ENCODE measurements around the gene RAP1A.
"Not testable (repeated sequence)": the region's sequence is repeated elsewhere in the genome, so short reads cannot be mapped to it uniquely, and the experiment has no call there.

Gene RAP1A

GRCh38 chr1:111656086-111657017 lies 36.8 kb downstream of the RAP1A start:
- DNase-seq: peak in 1 of 10 donors; percentile 40
- intact Hi-C loops (cut with DNase I): loop anchor here (1.0 kb wide), 2 partner anchors 148 to 175 kb away; no protein-coding TSS in a partner anchor

GRCh38 chr1:111658622-111659021 lies 39.0 kb downstream of the RAP1A start:
- DNase-seq: no peak
- intact Hi-C loops (cut with DNase I): no loop called here

DNA sequence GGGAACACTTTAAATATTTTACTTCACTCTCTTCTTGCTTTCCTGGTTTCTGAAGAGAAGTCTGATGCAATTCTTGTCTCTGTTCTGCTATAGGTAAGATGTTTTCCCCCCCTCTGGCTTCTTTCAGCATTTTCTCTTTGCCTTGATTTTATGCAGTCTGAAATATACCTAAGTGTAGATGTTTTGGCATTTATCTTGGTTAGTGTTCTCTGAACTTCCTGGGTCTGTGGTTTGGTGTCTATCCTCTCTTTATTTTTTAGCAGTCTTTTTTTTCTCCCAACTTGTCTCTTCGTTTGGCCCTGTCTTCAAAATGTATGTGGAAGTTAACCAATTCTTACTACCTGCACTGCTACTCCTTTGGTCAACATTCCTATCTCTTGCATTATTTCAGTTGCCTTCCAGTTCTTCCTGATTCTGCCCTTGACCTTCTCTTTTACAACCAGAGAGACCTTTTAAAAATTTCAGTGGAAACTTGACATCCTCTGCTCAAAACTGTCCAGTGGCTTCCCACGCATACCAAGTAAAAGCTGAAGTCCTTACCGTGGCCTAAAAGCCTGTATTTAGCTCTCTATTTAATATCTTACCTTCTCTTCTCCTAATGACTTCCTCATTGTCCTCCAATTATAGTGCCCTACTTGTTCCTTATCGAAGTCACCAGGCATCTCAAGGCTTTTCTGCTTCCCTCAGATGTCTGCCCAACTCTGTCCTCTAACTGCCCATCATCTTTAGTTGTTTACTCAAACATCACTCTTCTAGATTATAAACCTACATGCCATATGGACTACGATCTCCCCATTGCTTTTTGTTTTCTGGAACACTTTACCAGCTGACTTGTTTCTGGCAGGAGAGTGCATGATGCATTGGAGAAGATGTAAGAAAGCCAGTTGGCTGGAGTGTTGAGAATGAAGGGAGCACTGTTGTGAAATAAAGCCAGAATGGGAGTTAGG lies 40.9 kb downstream of the RAP1A start:
- DNase-seq: no peak
- intact Hi-C loops (cut with DNase I): no loop called here

DNA sequence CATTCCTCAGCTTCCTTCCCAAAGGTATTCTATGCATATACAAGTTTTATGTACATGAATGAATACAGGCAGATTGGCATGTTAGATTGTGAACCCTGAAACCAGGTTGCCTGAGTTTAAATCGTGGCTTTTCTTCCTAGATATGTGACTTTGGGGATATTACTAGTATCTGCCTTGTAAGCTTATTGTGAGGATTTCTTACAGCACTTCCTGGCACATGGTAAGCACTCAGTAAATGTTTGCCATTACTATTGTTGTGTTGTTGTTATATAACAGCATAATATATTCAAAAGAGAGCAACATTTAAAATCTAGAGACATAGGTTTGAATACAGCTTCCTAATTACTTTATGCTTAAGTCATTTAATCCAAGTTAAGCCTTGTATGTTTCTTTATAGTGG lies 45.1 kb downstream of the RAP1A start:
- intact Hi-C loops (cut with DNase I): no loop called here
- DNase-seq: no peak

DNA sequence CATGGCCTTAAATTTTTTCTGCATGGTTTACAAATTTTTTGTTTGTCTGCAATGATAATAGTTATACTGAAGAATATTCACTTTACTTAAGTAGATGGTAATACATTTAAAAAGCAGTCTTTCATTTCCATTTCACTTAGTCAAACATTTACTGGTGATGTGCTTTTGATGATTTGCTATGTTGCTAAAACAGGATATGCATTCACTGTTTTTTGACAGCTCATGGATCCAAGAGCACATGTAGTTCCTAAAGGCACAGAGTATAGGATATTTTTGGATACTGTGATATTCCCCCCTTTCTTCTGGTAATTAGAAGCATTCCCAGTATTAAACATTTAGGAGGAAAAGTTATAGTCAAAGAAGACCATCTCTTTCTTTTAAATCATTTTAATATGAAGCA lies 45.9 kb downstream of the RAP1A start:
- intact Hi-C loops (cut with DNase I): no loop called here
- no peak for DNase-seq

- no peak for DNase-seq
- intact Hi-C loops (cut with DNase I): no loop called here
Observed at GRCh38 chr1:111666828-111667227, 47.2 kb downstream of the RAP1A start.

GRCh38 chr1:111669268-111669667 lies 49.7 kb downstream of the RAP1A start:
- intact Hi-C loops (cut with DNase I): no loop called here
- DNase-seq: no peak

DNA sequence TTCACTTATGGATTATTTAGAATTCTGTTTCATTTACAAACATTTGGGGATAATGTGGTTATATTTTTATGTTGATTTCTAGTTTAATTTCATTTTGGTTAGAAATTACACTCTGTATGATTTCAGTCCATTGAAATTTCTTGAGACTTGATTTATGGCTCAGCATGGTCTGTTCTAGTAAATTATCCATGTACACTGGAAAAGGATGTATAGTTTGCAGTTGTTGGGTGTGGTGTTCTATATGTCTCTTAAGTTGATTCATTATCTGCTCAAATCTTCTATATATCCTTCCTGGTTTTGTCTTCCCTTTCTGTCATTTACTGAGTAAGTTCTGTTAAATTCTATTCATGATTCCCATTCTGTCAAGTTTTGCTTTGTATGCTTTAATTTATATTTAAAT lies 52.3 kb downstream of the RAP1A start:
- no peak for DNase-seq
- intact Hi-C loops (cut with DNase I): no loop called here

GRCh38 chr1:111672331-111672730 lies 52.7 kb downstream of the RAP1A start:
- DNase-seq: no peak
- intact Hi-C loops (cut with DNase I): no loop called here

GRCh38 chr1:111677604-111678003 lies 58.0 kb downstream of the RAP1A start:
- DNase-seq: no peak
- intact Hi-C loops (cut with DNase I): no loop called here

GRCh38 chr1:111679541-111679940 lies 60.0 kb downstream of the RAP1A start:
- intact Hi-C loops (cut with DNase I): no loop called here
- no peak for DNase-seq

GRCh38 chr1:111680212-111680800 lies 60.7 kb downstream of the RAP1A start:
- intact Hi-C loops (cut with DNase I); DNase-seq: not testable (repeated sequence)

DNA sequence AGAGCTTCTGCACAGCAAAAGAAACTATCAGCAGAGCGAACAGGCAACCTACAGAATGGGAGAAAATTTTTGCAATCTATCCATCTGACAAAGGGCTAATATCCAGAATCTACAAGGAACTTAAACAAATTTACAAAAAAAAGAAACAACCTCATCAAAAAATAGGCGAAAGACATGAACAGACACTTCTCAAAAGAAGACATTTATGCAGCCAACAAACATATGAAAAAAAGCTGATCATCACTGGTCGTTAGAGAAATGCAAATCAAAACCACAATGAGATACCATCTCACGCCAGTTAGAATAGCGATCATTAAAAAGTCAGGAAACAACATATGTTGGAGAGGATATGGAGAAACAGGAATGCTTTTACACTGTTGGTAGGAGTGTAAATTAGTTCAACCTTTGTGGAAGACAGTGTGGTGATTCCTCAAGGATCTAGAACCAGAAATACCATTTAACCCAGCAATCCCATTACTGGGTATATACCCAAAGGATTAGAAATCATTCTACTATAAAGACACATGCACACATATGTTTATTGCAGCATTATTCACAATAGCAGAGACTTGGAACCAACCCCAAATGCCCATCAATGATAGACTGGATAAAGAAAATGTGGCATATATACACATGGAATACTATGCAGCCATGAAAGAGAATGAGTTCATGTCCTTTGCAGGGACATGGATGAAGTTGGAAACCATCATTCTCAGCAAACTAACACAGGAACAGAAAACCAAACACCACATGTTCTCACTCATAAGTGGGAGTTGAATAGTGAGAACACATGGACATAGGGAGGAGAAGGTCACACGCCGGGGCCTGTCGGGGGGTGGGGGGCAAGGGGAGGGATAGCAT lies 65.9 kb downstream of the RAP1A start:
- DNase-seq; intact Hi-C loops (cut with DNase I): not testable (repeated sequence)

GRCh38 chr1:111690306-111690617 lies 70.7 kb downstream of the RAP1A start:
- peak in 3 of 10 donors; percentile 8 to 37 (median 28) for DNase-seq
- intact Hi-C loops (cut with DNase I): no loop called here

- intact Hi-C loops (cut with DNase I): no loop called here
- DNase-seq: no peak
Observed at GRCh38 chr1:111691886-111692285, 72.3 kb downstream of the RAP1A start.

- no peak for DNase-seq
- intact Hi-C loops (cut with DNase I): no loop called here
Observed at GRCh38 chr1:111695801-111696200, 76.2 kb downstream of the RAP1A start.

GRCh38 chr1:111696330-111696729 lies 76.7 kb downstream of the RAP1A start:
- intact Hi-C loops (cut with DNase I): no loop called here
- DNase-seq: no peak

- no peak for DNase-seq
Observed at GRCh38 chr1:111699268-111699667, 79.7 kb downstream of the RAP1A start.

DNA sequence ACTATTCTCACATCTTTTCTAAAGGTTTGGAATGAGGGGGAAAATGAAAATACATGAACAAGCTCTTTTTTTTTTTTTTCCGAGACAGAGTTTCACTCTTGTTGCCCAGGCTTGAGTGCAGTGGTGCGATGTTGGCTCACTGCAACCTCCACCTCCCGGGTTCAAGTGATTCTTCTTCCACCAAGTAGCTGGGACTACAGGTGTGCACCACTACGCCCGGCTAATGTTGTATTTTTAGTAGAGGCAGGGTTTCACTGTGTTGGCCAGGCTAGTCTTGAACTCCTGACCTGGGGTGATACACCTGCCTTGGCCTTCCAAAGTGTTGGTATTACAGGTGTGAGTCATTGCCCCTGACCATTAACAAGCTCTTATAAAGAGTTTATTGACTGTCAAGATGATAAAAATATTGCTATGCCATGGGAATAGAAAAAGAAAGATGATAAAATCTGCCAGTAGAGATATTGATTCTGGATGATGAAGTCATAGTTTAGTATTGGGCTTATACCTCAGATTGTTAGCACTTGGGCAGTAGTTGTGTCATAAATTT lies 83.0 kb downstream of the RAP1A start:
- DNase-seq: no peak
- intact Hi-C loops (cut with DNase I): no loop called here

More at GRCh38 chr1:111699268-111699667, 79.7 kb downstream of the RAP1A start:
- intact Hi-C loops (cut with DNase I): no loop called here

DNA sequence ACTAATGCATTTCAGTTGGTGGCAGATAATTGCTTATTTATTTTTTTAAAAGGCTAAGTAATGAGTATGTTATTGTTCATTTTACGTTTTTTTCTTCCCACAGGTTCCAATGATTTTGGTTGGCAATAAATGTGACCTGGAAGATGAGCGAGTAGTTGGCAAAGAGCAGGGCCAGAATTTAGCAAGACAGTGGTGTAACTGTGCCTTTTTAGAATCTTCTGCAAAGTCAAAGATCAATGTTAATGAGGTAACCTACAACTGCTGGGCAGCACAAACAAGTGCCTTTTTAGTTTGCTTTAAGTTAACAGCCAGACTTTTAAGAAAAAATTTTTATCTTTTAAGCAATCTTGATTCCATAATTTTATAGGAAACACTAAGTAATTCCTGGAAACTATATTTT lies 84.7 kb downstream of the RAP1A start:
- DNase-seq: no peak
- intact Hi-C loops (cut with DNase I): no loop called here

Data from posterior cingulate gyrus (tissue), 11 donors.